ENCODE results near the gene ASPHD2.

Gene ASPHD2

GRCh38 chr22:26446808-26447515 is 17.9 kb downstream of the ASPHD2 start:
- DNase-seq = no peak

- no peak for DNase-seq
Observed at GRCh38 chr22:26447584-26448329, 18.7 kb downstream of the ASPHD2 start.

GRCh38 chr22:26448334-26448733 is 19.3 kb downstream of the ASPHD2 start:
- no peak for DNase-seq

- DNase-seq = no peak
Observed at GRCh38 chr22:26448941-26449340, 19.9 kb downstream of the ASPHD2 start.

- no peak for DNase-seq
Observed at GRCh38 chr22:26450453-26451185, 21.6 kb downstream of the ASPHD2 start.

GRCh38 chr22:26452236-26453016 is 23.4 kb downstream of the ASPHD2 start:
- no peak for DNase-seq

- no peak for DNase-seq
Observed at GRCh38 chr22:26453216-26453615, 24.2 kb downstream of the ASPHD2 start.

GRCh38 chr22:26453812-26454500 is 24.9 kb downstream of the ASPHD2 start:
- no peak for DNase-seq

GRCh38 chr22:26457661-26458272 is 28.7 kb downstream of the ASPHD2 start:
- DNase-seq = no peak

- DNase-seq = no peak
Observed at GRCh38 chr22:26460202-26460601, 31.1 kb downstream of the ASPHD2 start.

- peak in 2 of 5 donors; percentile 14 to 37 for DNase-seq
Observed at GRCh38 chr22:26461188-26461810, 32.2 kb downstream of the ASPHD2 start.

- DNase-seq = no peak
Observed at GRCh38 chr22:26462051-26462450, 33.0 kb downstream of the ASPHD2 start.

GRCh38 chr22:26462641-26463040 is 33.6 kb downstream of the ASPHD2 start:
- no peak for DNase-seq

GRCh38 chr22:26463101-26463661 is 34.1 kb downstream of the ASPHD2 start:
- DNase-seq = no peak

- no peak for DNase-seq
Observed at GRCh38 chr22:26463688-26464087, 34.6 kb downstream of the ASPHD2 start.

- DNase-seq = no peak
Observed at GRCh38 chr22:26464312-26464711, 35.3 kb downstream of the ASPHD2 start.

- DNase-seq = no peak
Observed at GRCh38 chr22:26466196-26466595, 37.1 kb downstream of the ASPHD2 start.

- DNase-seq = no peak
Observed at GRCh38 chr22:26470807-26471206, 41.7 kb downstream of the ASPHD2 start.

GRCh38 chr22:26471522-26471921 is 42.5 kb downstream of the ASPHD2 start:
- DNase-seq = no peak

GRCh38 chr22:26474682-26475081 is 45.6 kb downstream of the ASPHD2 start:
- no peak for DNase-seq

Data from T-helper 1 cell (primary cell).